HEK293 (cell line): ENCODE results near the gene PRR22.

ENCODE experiments used
- BCL6B ChIP-seq: fragments of 450-650 bp; formaldehyde crosslinking; IDR thresholded peaks from 2 replicates; pipeline ENCODE4 v1.5.1; 2017; ENCODE audit warnings: missing biosample characterization, missing genetic modification characterization
- HOXC10 ChIP-seq: sonication (generic); formaldehyde crosslinking; IDR thresholded peaks from 2 replicates; pipeline ENCODE4 v1.8.1; 2023; ENCODE audit warnings: mild to moderate bottlenecking, missing genetic modification reagents
- MYNN ChIP-seq: fragments of 450-650 bp; formaldehyde crosslinking; IDR thresholded peaks from 2 replicates; pipeline ENCODE4 v1.5.1; 2016; ENCODE audit warnings: missing biosample characterization, missing genetic modification characterization, borderline replicate concordance
- PRDM1 ChIP-seq: fragments of 450-650 bp; formaldehyde crosslinking; IDR thresholded peaks from 2 replicates; pipeline ENCODE4; 2016; ENCODE audit warnings: missing biosample characterization, missing genetic modification characterization
- SCRT2 ChIP-seq: fragments of 450-650 bp; formaldehyde crosslinking; IDR thresholded peaks from 2 replicates; pipeline ENCODE4 v1.5.1; 2016; ENCODE audit warnings: missing biosample characterization, missing genetic modification characterization
- SP2 ChIP-seq: fragments of 450-650 bp; formaldehyde crosslinking; IDR thresholded peaks from 2 replicates; pipeline ENCODE4 v1.5.1; 2016; ENCODE audit warnings: missing biosample characterization, missing genetic modification characterization
- ZBTB17 ChIP-seq: fragments of 450-650 bp; formaldehyde crosslinking; IDR thresholded peaks from 2 replicates; pipeline ENCODE4 v1.5.1; 2016; ENCODE audit warnings: missing biosample characterization, missing genetic modification characterization
- ZBTB21 ChIP-seq: fragments of 450-650 bp; formaldehyde crosslinking; IDR thresholded peaks from 2 replicates; pipeline ENCODE4 v1.5.1; 2017; ENCODE audit warnings: missing biosample characterization, missing genetic modification characterization
- ZNF112 ChIP-seq: fragments of 450-650 bp; formaldehyde crosslinking; IDR thresholded peaks from 2 replicates; pipeline ENCODE4 v1.5.0; 2017; ENCODE audit warnings: missing biosample characterization, missing genetic modification characterization
- ZNF146 ChIP-seq: fragments of 450-650 bp; formaldehyde crosslinking; IDR thresholded peaks from 2 replicates; pipeline ENCODE4 v1.5.1; 2016; ENCODE audit warnings: missing biosample characterization, missing genetic modification characterization
- ZNF157 ChIP-seq: fragments of 450-650 bp; formaldehyde crosslinking; IDR thresholded peaks from 2 replicates; pipeline ENCODE4 v1.5.1; 2016; ENCODE audit warnings: missing biosample characterization, missing genetic modification characterization
- ZNF223 ChIP-seq: fragments of 450-650 bp; formaldehyde crosslinking; IDR thresholded peaks from 2 replicates; pipeline ENCODE4 v1.5.1; 2016; ENCODE audit warnings: missing biosample characterization, missing genetic modification characterization
- ZNF24 ChIP-seq: fragments of 450-650 bp; formaldehyde crosslinking; IDR thresholded peaks from 2 replicates; pipeline ENCODE4 v1.5.1; 2016; ENCODE audit warnings: missing biosample characterization, missing genetic modification characterization
- ZNF473 ChIP-seq: fragments of 450-650 bp; formaldehyde crosslinking; IDR thresholded peaks from 2 replicates; pipeline ENCODE4 v1.5.1; 2017; ENCODE audit warnings: missing biosample characterization, missing genetic modification characterization
- ZNF561 ChIP-seq: fragments of 450-650 bp; IDR thresholded peaks from 2 replicates; pipeline ENCODE4 v1.5.1; 2018; ENCODE audit warnings: missing biosample characterization, missing genetic modification characterization, borderline replicate concordance
- ZNF610 ChIP-seq: fragments of 450-650 bp; formaldehyde crosslinking; IDR thresholded peaks from 2 replicates; pipeline ENCODE4 v1.5.1; 2016; ENCODE audit warnings: missing biosample characterization, missing genetic modification characterization, borderline replicate concordance
- ZNF791 ChIP-seq: fragments of 450-650 bp; formaldehyde crosslinking; IDR thresholded peaks from 2 replicates; pipeline ENCODE4 v1.5.1; 2016; ENCODE audit warnings: missing biosample characterization, missing genetic modification characterization
- ZSCAN18 ChIP-seq: fragments of 450-650 bp; formaldehyde crosslinking; IDR thresholded peaks from 2 replicates; pipeline ENCODE4 v1.5.1; 2016; ENCODE audit warnings: missing biosample characterization, missing genetic modification characterization
- ZSCAN4 ChIP-seq: fragments of 450-650 bp; formaldehyde crosslinking; IDR thresholded peaks from 2 replicates; pipeline ENCODE4 v1.5.1; 2017; ENCODE audit warnings: missing biosample characterization, missing genetic modification characterization
- TF ChIP-seq, protein P1 (sequence below): fragments of 450-650 bp; IDR thresholded peaks from 2 replicates; pipeline ENCODE4 v1.5.1; 2018; ENCODE audit warnings: missing biosample characterization, mild to moderate bottlenecking, missing genetic modification characterization
- TF ChIP-seq, protein P2 (sequence below): fragments of 450-650 bp; formaldehyde crosslinking; IDR thresholded peaks from 2 replicates; pipeline ENCODE4 v1.5.1; 2016; ENCODE audit warnings: missing biosample characterization, missing genetic modification characterization
- TF ChIP-seq, protein P3 (sequence below): fragments of 450-650 bp; formaldehyde crosslinking; IDR thresholded peaks from 2 replicates; pipeline ENCODE4 v1.5.1; 2016; ENCODE audit warnings: missing biosample characterization, missing genetic modification characterization, low read depth
- TF ChIP-seq, protein P4 (sequence below): fragments of 450-650 bp; formaldehyde crosslinking; IDR thresholded peaks from 2 replicates; pipeline ENCODE4 v1.5.1; 2016; ENCODE audit warnings: missing biosample characterization, missing genetic modification characterization
- TF ChIP-seq, protein P5 (sequence below): fragments of 450-650 bp; formaldehyde crosslinking; IDR thresholded peaks from 2 replicates; pipeline ENCODE4 v1.5.1; 2016; ENCODE audit warnings: missing biosample characterization, missing genetic modification characterization

Gene PRR22

GRCh38 chr19:5790559-5791520 is 6.3 kb upstream of the PRR22 start, which contains the start of gene DUS3L (continued):
- TF ChIP-seq, protein P1, sequence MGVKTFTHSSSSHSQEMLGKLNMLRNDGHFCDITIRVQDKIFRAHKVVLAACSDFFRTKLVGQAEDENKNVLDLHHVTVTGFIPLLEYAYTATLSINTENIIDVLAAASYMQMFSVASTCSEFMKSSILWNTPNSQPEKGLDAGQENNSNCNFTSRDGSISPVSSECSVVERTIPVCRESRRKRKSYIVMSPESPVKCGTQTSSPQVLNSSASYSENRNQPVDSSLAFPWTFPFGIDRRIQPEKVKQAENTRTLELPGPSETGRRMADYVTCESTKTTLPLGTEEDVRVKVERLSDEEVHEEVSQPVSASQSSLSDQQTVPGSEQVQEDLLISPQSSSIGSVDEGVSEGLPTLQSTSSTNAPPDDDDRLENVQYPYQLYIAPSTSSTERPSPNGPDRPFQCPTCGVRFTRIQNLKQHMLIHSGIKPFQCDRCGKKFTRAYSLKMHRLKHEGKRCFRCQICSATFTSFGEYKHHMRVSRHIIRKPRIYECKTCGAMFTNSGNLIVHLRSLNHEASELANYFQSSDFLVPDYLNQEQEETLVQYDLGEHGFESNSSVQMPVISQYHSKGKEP, result no peak
- TF ChIP-seq ZBTB17 (tag by site-specific recombination), result peak; percentile 90
- TF ChIP-seq, protein P2, sequence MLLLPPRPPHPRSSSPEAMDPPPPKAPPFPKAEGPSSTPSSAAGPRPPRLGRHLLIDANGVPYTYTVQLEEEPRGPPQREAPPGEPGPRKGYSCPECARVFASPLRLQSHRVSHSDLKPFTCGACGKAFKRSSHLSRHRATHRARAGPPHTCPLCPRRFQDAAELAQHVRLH (tag by site-specific recombination), result peak; percentile 84; the same call in 1 of the 2 replicates
- TF ChIP-seq ZNF791 (tag by site-specific recombination), result no peak
- TF ChIP-seq HOXC10 (CRISPR knock-in tag), result no peak
- no peak for TF ChIP-seq ZNF223 (tag by site-specific recombination)
- TF ChIP-seq ZNF146, result peak; percentile 66
- no peak for TF ChIP-seq PRDM1 (tag by site-specific recombination)
- TF ChIP-seq, protein P3, sequence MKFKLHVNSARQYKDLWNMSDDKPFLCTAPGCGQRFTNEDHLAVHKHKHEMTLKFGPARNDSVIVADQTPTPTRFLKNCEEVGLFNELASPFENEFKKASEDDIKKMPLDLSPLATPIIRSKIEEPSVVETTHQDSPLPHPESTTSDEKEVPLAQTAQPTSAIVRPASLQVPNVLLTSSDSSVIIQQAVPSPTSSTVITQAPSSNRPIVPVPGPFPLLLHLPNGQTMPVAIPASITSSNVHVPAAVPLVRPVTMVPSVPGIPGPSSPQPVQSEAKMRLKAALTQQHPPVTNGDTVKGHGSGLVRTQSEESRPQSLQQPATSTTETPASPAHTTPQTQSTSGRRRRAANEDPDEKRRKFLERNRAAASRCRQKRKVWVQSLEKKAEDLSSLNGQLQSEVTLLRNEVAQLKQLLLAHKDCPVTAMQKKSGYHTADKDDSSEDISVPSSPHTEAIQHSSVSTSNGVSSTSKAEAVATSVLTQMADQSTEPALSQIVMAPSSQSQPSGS, result peak; percentile 94
- peak; percentile 80; the same call in 1 of the 2 replicates for TF ChIP-seq ZNF610 (tag by site-specific recombination)
- peak; percentile 89 for TF ChIP-seq SP2 (tag by site-specific recombination)
- TF ChIP-seq, protein P4, sequence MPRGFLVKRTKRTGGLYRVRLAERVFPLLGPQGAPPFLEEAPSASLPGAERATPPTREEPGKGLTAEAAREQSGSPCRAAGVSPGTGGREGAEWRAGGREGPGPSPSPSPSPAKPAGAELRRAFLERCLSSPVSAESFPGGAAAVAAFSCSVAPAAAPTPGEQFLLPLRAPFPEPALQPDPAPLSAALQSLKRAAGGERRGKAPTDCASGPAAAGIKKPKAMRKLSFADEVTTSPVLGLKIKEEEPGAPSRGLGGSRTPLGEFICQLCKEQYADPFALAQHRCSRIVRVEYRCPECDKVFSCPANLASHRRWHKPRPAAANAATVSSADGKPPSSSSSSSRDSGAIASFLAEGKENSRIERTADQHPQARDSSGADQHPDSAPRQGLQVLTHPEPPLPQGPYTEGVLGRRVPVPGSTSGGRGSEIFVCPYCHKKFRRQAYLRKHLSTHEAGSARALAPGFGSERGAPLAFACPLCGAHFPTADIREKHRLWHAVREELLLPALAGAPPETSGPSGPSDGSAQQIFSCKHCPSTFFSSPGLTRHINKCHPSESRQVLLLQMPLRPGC (tag by site-specific recombination), result peak; percentile 79
- TF ChIP-seq ZNF473 (tag by site-specific recombination), result no peak
- peak; percentile 45; the same call in 1 of the 2 replicates for TF ChIP-seq ZNF561 (tag by site-specific recombination)
- TF ChIP-seq BCL6B (tag by site-specific recombination), result no peak
- peak; percentile 100 for TF ChIP-seq ZBTB21 (tag by site-specific recombination)
- TF ChIP-seq SCRT2 (tag by site-specific recombination), result 0 out of 2 replicates have a peak, but pooled peaks have one; percentile 30
- TF ChIP-seq, protein P5, sequence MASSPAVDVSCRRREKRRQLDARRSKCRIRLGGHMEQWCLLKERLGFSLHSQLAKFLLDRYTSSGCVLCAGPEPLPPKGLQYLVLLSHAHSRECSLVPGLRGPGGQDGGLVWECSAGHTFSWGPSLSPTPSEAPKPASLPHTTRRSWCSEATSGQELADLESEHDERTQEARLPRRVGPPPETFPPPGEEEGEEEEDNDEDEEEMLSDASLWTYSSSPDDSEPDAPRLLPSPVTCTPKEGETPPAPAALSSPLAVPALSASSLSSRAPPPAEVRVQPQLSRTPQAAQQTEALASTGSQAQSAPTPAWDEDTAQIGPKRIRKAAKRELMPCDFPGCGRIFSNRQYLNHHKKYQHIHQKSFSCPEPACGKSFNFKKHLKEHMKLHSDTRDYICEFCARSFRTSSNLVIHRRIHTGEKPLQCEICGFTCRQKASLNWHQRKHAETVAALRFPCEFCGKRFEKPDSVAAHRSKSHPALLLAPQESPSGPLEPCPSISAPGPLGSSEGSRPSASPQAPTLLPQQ (tag by site-specific recombination), result peak; percentile 85
- no peak for TF ChIP-seq ZNF112 (tag by site-specific recombination)
- no peak for TF ChIP-seq MYNN (tag by site-specific recombination)
- peak; percentile 64; the same call in 1 of the 2 replicates for TF ChIP-seq ZSCAN18 (tag by site-specific recombination)
- peak; percentile 95 for TF ChIP-seq ZNF24 (tag by site-specific recombination)
- no peak for TF ChIP-seq ZNF157 (tag by site-specific recombination)
- TF ChIP-seq ZSCAN4 (tag by site-specific recombination), result peak; percentile 57; the same call in 1 of the 2 replicates
